WTC11 (cell line): ENCODE measurements around the gene ARHGAP29. TPM values are rescaled to one million over a fixed set of nuclear protein-coding genes. Genes with fewer than 3 reads are reported as not detected.

ENCODE experiments used
- ATAC-seq: fragments of 200-7000 bp; cut with Tn5 transposase; 2 replicates; pipeline ENCODE4 v1.10.0; 2021; ENCODE audit warnings: mild to moderate bottlenecking, moderate library complexity
- CTCF ChIA-PET: fragments of 300-600 bp; sonication (Branson Sonifier 250); formaldehyde crosslinking; loops from one replicate; lab custom pipeline; 2021; ENCODE audit warnings: antibody characterized with exemption; lab: Charles Lee
- POLR2A ChIA-PET: fragments of 350-600 bp; sonication (Branson Sonifier 250); formaldehyde crosslinking; loops from one replicate; lab custom pipeline; 2021; ENCODE audit warnings: antibody characterized with exemption; lab: Charles Lee
- DNase-seq: peaks from one replicate; pipeline ENCODE4 v3.0.0; 2021; ENCODE audit warnings: low spot score
- H3K27ac Mint-ChIP-seq: 2 replicates; pipeline ENCODE4 v1.8.0; 2021; ENCODE audit warnings: mixed read lengths
- H3K27me3 Mint-ChIP-seq: 2 replicates; pipeline ENCODE4 v1.8.0; 2021; ENCODE audit warnings: low read depth, mild to moderate bottlenecking, moderate library complexity, mixed read lengths
- H3K36me3 Mint-ChIP-seq: 2 replicates; pipeline ENCODE4 v1.8.0; 2021; ENCODE audit warnings: mixed read lengths
- H3K4me1 Mint-ChIP-seq: 2 replicates; pipeline ENCODE4 v1.8.0; 2022; ENCODE audit warnings: mixed read lengths
- H3K4me3 Mint-ChIP-seq: 2 replicates; pipeline ENCODE4 v1.8.0; 2021; ENCODE audit warnings: mild to moderate bottlenecking, moderate library complexity, mixed read lengths
- H3K9me3 Mint-ChIP-seq: 2 replicates; pipeline ENCODE4 v1.8.0; 2021; ENCODE audit warnings: mixed read lengths
- CREM ChIP-seq: sonication (generic); formaldehyde crosslinking; IDR thresholded peaks from 2 replicates; pipeline ENCODE4 v1.8.1; 2022; ENCODE audit warnings: mild to moderate bottlenecking, missing genetic modification reagents, moderate library complexity
- E2F1 ChIP-seq: sonication (generic); formaldehyde crosslinking; IDR thresholded peaks from 2 replicates; pipeline ENCODE4 v1.8.0; 2022; ENCODE audit warnings: mild to moderate bottlenecking, missing genetic modification reagents
- E2F5 ChIP-seq: sonication (generic); formaldehyde crosslinking; IDR thresholded peaks from 2 replicates; pipeline ENCODE4 v1.8.1; 2022; ENCODE audit warnings: mild to moderate bottlenecking, moderate library complexity, missing genetic modification reagents
- ERG ChIP-seq: fragments of 250-450 bp; sonication (Bioruptor Pico); IDR thresholded peaks from 2 replicates; pipeline ENCODE4 v1.8.0; 2021; ENCODE audit warnings: mild to moderate bottlenecking
- GABPB1 ChIP-seq: sonication (generic); formaldehyde crosslinking; IDR thresholded peaks from 2 replicates; pipeline ENCODE4 v1.8.1; 2023; ENCODE audit warnings: mild to moderate bottlenecking, missing genetic modification reagents
- JUN ChIP-seq: sonication (generic); formaldehyde crosslinking; IDR thresholded peaks from 2 replicates; pipeline ENCODE4 v1.8.0; 2023; ENCODE audit warnings: mild to moderate bottlenecking, missing genetic modification reagents
- MAX ChIP-seq: sonication (generic); formaldehyde crosslinking; IDR thresholded peaks from 2 replicates; pipeline ENCODE4 v1.8.0; 2022; ENCODE audit warnings: mild to moderate bottlenecking, missing genetic modification reagents
- NFE2L1 ChIP-seq: sonication (generic); formaldehyde crosslinking; IDR thresholded peaks from 2 replicates; pipeline ENCODE4 v1.8.1; 2023; ENCODE audit warnings: missing genetic modification reagents
- NR1H2 ChIP-seq: sonication (generic); formaldehyde crosslinking; IDR thresholded peaks from 2 replicates; pipeline ENCODE4 v1.9.0; 2021; ENCODE audit warnings: mild to moderate bottlenecking, moderate library complexity, missing genetic modification reagents
- PRDM15 ChIP-seq: sonication (generic); formaldehyde crosslinking; IDR thresholded peaks from 2 replicates; pipeline ENCODE4 v1.8.0; 2022; ENCODE audit warnings: missing genetic modification reagents
- TEAD4 ChIP-seq: sonication (generic); formaldehyde crosslinking; IDR thresholded peaks from 2 replicates; pipeline ENCODE4 v1.8.0; 2022; ENCODE audit warnings: mild to moderate bottlenecking, missing genetic modification reagents
- TP53 ChIP-seq: sonication (generic); formaldehyde crosslinking; IDR thresholded peaks from 2 replicates; pipeline ENCODE4 v1.8.1; 2023; ENCODE audit warnings: mild to moderate bottlenecking, missing genetic modification reagents
- ZNF396 ChIP-seq: fragments of 250-450 bp; sonication (Bioruptor Pico); IDR thresholded peaks from 2 replicates; pipeline ENCODE4 v1.8.0; 2021; ENCODE audit warnings: mild to moderate bottlenecking, moderate library complexity, borderline replicate concordance
- total RNA-seq: library from RNA; stranded (reverse); gene quantifications from 3 replicates; pipeline ENCODE4 v1.2.3, GENCODE V29; 2021
- TF ChIP-seq, protein P1 (sequence below): sonication (generic); formaldehyde crosslinking; IDR thresholded peaks from 2 replicates; pipeline ENCODE4 v1.8.1; 2023; ENCODE audit warnings: mild to moderate bottlenecking, missing genetic modification reagents

The ARHGAP29 gene
- total RNA-seq, 1 experiment from 2014 or later: 6.6 TPM

DNA sequence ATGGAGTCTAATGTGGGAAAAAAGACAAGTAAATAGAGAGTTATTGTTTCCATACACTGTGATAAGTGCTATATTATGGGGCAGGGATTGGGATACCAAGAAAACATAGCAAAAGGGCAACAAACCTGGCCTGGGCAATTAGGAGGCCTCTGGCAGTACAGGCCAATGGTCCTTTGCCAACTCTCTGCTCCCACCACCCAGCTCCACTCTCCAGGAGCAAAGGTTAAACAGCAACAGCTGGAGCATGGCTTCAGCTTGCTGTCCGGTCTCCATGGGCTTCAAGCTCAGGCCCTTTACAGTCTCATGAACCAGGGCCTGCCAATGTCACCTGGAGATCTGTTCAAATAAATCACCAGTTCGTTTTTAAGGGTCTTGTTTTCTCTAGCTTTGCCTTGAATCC lies 37.2 kb upstream of the ARHGAP29 start:
- POLR2A ChIA-PET: no interaction called here
- DNase-seq: no peak
- TF ChIP-seq MAX (CRISPR knock-in tag): no peak
- TF ChIP-seq PRDM15 (CRISPR knock-in tag): no peak
- TF ChIP-seq E2F5 (CRISPR knock-in tag): no peak
- TF ChIP-seq JUN (CRISPR knock-in tag): no peak
- no peak for TF ChIP-seq CREM (CRISPR knock-in tag)
- no peak for TF ChIP-seq NFE2L1 (CRISPR knock-in tag)
- TF ChIP-seq TP53: no peak
- TF ChIP-seq, all 79 proteins: peak for 0
- Mint-ChIP-seq H3K4me3 (no peak overlapping the region), H3K27me3 (peaks cover 26% of the 10 kb centered on the region), H3K27ac (no peak overlapping the region), H3K4me1 (no peaks in the 10 kb centered on the region), H3K9me3 (no peaks in the 10 kb centered on the region), H3K36me3 (no peaks in the 10 kb centered on the region)
- CTCF ChIA-PET: interaction anchor here (1.2 kb wide), 1 partner anchor 229 kb away, joined by 6 read pairs; no protein-coding TSS in a partner anchor
- ATAC-seq: no peak

GRCh38 chr1:94273111-94273510 lies 35.7 kb upstream of the ARHGAP29 start:
- ATAC-seq (no peak), DNase-seq (no peak)
- peaks cover 31% of the 10 kb centered on the region for H3K27me3 Mint-ChIP-seq
- POLR2A ChIA-PET: no interaction called here
- H3K9me3 Mint-ChIP-seq: no peaks in the 10 kb centered on the region
- H3K4me3 Mint-ChIP-seq: no peak overlapping the region
- TF ChIP-seq NR1H2 (CRISPR knock-in tag) (no peak), ERG (CRISPR knock-in tag) (no peak), GABPB1 (no peak), E2F5 (CRISPR knock-in tag) (no peak), E2F1 (no peak), TEAD4 (CRISPR knock-in tag) (no peak), ZNF396 (CRISPR knock-in tag) (no peak)
- TF ChIP-seq, protein P1, sequence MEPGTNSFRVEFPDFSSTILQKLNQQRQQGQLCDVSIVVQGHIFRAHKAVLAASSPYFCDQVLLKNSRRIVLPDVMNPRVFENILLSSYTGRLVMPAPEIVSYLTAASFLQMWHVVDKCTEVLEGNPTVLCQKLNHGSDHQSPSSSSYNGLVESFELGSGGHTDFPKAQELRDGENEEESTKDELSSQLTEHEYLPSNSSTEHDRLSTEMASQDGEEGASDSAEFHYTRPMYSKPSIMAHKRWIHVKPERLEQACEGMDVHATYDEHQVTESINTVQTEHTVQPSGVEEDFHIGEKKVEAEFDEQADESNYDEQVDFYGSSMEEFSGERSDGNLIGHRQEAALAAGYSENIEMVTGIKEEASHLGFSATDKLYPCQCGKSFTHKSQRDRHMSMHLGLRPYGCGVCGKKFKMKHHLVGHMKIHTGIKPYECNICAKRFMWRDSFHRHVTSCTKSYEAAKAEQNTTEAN: no peak
- H3K4me1 Mint-ChIP-seq: no peaks in the 10 kb centered on the region
- no peaks in the 10 kb centered on the region for H3K36me3 Mint-ChIP-seq
- CTCF ChIA-PET: no interaction called here
- H3K27ac Mint-ChIP-seq: no peak overlapping the region
